Left ventricle myocardium superior (tissue), 1 donor: Measurements from ENCODE around the gene HMGB2. TPM values are rescaled to one million over a fixed set of nuclear protein-coding genes. Genes with fewer than 3 reads are reported as not detected.

Experiments used
- ATAC-seq: fragments of 200-7000 bp; cut with Tn5 transposase; one replicate; pipeline ENCODE4 v1.9.1; 2020; ENCODE audit warnings: mild to moderate bottlenecking, moderate library complexity
- DNase-seq: peaks from one replicate; pipeline ENCODE4 v3.0.0-alpha.2; 2020
- intact Hi-C: fragments of 100-400 bp; cut with micrococcal nuclease; formaldehyde crosslinking; loops from one replicate; pipeline ENCODE4 v1.11.0; 2022
- long read RNA-seq: library from polyadenylated mRNA; unstranded; transcript quantifications from one replicate; pipeline ENCODE4 v2.0.0, GENCODE V29; 2021
- total RNA-seq: library from RNA; stranded (reverse); fragmentation: NEBNext Ultra II Directional; extraction: Animal tissue kit (Norgen Biotek cat#: 25700); gene quantifications from one replicate; pipeline ENCODE4 v1.2.1, GENCODE V29; 2021
- donor health status: DM: no; HTN: yes; CAD: no; lungs with severe emphysema.

HMGB2 gene
- total RNA-seq, result 38.8 TPM
- long read RNA-seq, transcript HMGB2-201 (5 exons, 1,889 nt), result major isoform, 24 of 33 reads
- long read RNA-seq, partial matches to known transcripts, result 0 of 33 reads
- long read RNA-seq, other reads (novel, unspliced or antisense), result 1 of 33 reads

GRCh38 chr4:173334085-173334890 lies at the start of gene HMGB2:
TSS of gene HMGB2 (minus strand) at chr4:173334358. CDS start at chr4:173333649, 709 bp downstream.
- intact Hi-C loops, result loop anchor here (1.0 kb wide), 1 partner anchor 36 kb away; the partner anchor contains the start of gene SAP30
- ATAC-seq (peak; percentile 96), DNase-seq (peak; percentile 100)

DNA sequence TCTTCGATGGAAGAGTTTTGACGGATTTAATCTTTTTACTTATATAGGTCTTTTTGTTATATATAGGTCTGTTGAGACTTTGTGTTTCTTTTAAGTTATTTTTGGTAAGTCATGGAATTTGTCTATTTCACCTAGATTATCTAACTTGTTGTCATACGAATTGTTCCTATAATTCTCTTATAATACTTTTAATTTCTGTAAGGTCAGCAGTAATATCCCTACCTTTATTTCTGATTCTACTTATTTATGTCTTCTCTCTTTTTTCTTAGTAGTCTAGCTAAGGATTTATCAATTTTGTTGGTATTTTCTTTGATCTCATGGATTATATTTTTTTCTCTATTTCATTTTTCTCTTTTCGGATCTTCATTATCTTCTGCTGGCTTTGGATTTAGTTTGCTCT lies 48.2 kb upstream of the HMGB2 start:
- intact Hi-C loops, result no loop called here
- DNase-seq, result no peak
- no peak for ATAC-seq

DNA sequence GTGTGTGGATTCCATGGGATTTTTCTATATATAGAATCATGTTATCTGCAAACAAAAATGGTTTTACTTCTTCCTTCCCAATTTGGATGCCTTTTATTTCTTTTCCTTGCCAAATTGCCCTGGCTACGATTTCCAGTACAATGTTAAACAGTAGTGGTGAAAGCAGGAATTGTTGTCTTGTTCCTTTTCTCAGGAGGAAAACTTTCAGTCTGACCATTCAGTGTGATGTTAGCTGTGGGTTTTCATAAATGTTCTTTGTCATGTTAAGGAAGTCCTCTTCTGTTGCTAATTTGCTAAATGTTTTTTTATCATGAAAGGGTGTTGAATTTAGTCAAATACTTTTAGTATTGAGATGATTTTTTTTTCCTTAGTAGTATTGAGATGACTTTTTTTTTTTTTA lies 47.5 kb upstream of the HMGB2 start:
- DNase-seq (no peak), ATAC-seq (no peak)
- intact Hi-C loops, result no loop called here

- ATAC-seq (no peak), DNase-seq (no peak)
- intact Hi-C loops, result no loop called here
Measured at GRCh38 chr4:173380987-173381386, 46.8 kb upstream of the HMGB2 start.

DNA sequence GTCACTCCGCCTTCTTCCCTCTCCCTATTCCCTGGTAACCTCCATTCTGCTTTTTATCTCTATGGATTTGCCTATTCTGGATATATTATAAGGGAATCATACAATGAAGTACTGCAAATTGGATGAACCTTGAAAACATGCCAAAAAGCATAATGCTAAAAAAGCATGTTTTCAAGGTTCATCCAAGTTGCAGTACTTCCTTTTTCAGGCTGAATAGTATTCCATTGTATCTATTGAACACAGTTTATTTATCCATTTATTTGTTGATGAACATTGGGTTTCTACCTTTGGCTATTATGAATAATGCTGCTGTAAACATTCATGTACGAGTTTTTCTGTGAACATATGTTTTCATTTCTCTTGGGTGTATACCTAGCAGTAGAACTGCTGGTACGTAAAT lies 45.8 kb upstream of the HMGB2 start:
- ATAC-seq (no peak), DNase-seq (no peak)
- intact Hi-C loops, result no loop called here

DNA sequence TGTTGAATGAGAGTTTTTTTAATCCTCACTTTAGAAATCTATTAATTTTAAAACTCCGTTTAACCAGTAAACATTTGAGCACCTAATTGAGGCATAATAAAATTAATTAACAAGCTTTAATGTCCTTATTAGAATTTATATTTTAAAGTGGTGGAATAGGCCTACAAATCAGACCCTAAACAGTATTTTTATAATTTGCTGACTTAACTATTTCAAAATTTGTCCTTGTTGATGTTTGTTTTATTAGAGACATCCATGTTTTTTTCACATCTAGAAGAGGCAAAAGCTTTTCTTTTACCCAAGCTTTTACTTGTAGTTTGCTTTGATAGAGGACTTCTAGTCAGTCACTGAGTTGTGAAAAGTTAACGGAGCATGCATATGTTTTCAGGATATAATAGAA lies 40.4 kb upstream of the HMGB2 start:
- DNase-seq (no peak), ATAC-seq (no peak)
- intact Hi-C loops, result no loop called here

DNA sequence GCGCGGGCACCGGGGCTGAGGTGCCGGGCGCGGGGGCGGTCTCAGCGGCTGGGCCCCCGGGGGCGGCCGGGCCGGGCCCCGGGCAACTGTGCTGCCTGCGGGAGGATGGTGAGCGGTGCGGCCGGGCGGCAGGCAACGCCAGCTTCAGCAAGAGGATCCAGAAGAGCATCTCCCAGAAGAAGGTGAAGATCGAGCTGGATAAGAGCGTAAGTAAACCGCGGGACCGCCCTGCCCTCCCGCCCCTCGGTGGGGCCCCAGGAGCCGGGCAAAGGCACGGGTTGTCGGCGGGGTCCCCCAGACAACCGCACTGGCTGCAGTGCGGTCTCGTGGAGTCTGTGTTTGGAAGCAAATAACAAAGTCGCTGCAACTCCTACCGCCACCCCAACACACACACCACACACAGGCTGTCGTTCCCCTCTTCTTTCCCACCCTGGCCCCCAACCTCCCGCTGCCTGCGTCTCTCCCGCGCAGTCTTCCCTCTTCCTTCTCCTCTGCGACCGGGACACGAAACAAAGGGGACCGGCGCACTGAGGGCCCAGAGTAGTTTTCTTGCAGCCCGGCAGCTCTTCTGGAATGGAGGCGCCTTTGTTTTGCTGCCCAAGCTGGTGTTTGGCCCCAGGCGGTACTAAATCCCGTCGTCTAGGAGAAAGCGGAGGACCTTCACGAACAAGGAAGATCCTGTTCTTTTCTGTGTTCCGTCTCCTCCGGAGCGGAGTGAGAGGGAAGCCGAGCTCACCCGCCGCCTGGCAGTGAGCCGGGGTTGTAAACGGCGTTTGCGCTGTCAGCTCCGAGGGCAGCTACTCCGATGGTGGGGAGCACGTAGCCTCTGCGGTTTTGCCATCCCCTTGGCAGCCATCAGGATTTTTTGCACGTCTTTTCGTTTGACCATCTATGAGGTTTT lies 37.4 kb upstream of the HMGB2 start:
- ATAC-seq (peak; percentile 27), DNase-seq (peak; percentile 87)
- intact Hi-C loops, result no loop called here

- ATAC-seq (peak; percentile 96), DNase-seq (peak; percentile 99)
- intact Hi-C loops, result loop anchor here (1.0 kb wide), 1 partner anchor 36 kb away; the partner anchor contains the start of gene HMGB2
Measured at GRCh38 chr4:173370477-173371291, 36.5 kb upstream of the HMGB2 start, which contains the start of gene SAP30. TSS of gene SAP30 (plus strand) at chr4:173370954. CDS start at chr4:173371183, 229 bp downstream.

GRCh38 chr4:173370130-173370476 lies 35.9 kb upstream of the HMGB2 start:
- peak; percentile 77 for DNase-seq
- ATAC-seq, result peak; percentile 18
- intact Hi-C loops, result loop anchor here (1.0 kb wide), 1 partner anchor 36 kb away; the partner anchor contains the start of gene HMGB2

GRCh38 chr4:173367946-173368345 lies 33.8 kb upstream of the HMGB2 start:
- ATAC-seq (no peak), DNase-seq (no peak)
- intact Hi-C loops, result no loop called here

DNA sequence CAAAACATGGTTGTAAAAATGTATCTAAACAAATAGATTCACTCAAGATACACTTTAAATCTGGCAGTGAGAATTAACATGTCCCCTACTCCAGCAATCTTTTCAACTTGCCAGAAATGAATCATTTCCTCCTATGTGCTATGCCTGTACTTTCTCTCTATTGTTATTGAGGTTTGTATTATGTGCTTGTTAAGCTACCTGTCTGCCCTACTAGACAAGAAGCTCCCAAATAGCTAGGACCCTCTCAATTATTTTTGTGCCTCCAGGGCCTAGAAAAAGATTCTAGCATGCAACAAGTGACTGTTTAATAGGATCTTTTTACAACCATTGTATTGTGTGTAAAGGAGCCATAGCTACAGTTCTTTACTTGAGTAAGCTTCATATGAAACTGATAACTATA lies 33.1 kb upstream of the HMGB2 start:
- ATAC-seq (no peak), DNase-seq (no peak)
- intact Hi-C loops, result no loop called here

DNA sequence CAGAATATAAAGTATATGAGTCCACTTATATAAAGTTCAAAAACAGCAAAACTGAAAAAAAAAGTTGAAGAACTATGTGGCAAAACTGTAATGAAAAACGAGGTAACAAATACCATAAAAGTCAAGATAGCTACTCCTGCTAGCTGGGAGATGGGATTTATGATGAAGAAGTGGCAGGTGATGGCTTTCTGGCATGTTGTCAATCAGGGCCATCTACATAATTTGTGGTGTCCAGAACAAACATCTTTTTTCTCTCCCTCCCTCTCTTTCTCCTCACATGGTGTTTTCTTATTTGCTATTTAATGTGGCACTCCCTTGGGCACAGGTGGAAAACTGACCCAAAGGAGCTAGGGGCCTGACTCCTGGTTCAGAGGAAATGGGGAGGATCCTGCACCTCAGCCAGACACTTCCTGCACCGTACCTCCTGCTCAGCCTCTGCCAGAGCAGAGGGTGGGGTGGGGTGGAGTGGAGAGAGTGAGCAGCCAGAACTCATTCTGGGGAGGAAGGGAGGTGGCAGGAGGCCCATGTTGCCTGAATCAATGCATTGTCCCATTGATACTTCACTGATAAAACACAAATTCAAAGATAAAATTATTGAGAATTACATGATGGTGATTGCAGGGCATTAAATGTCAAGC lies 31.3 kb upstream of the HMGB2 start:
- intact Hi-C loops, result no loop called here
- DNase-seq, result no peak
- no peak for ATAC-seq

- ATAC-seq (no peak), DNase-seq (no peak)
- intact Hi-C loops, result no loop called here
Measured at GRCh38 chr4:173362666-173363065, 28.5 kb upstream of the HMGB2 start.

GRCh38 chr4:173360587-173361221 lies 26.5 kb upstream of the HMGB2 start:
- no peak for DNase-seq
- intact Hi-C loops, result no loop called here
- ATAC-seq, result no peak

GRCh38 chr4:173357939-173358338 lies 23.8 kb upstream of the HMGB2 start:
- no peak for ATAC-seq
- intact Hi-C loops, result no loop called here

GRCh38 chr4:173347467-173347866 lies 13.3 kb upstream of the HMGB2 start:
- intact Hi-C loops, result no loop called here
- ATAC-seq (no peak), DNase-seq (no peak)

More at GRCh38 chr4:173357939-173358338, 23.8 kb upstream of the HMGB2 start:
- DNase-seq, result no peak

- DNase-seq (no peak), ATAC-seq (no peak)
- intact Hi-C loops, result no loop called here
Measured at GRCh38 chr4:173346074-173346473, 11.9 kb upstream of the HMGB2 start.

- ATAC-seq (no peak), DNase-seq (no peak)
- intact Hi-C loops, result no loop called here
Measured at GRCh38 chr4:173345648-173346047, 11.5 kb upstream of the HMGB2 start.
